ENCODE data around the gene WWOX. TPM values are rescaled to one million over a fixed set of nuclear protein-coding genes. Genes with fewer than 3 reads are reported as not detected.

WWOX gene
- total and polyA plus RNA-seq, 2 of the 4 experiments (the other 2 are of a cell fraction): 2.7 to 5.4 TPM

- H2BK5ac ChIP-seq (ENCODE audit: low read depth, low read length, poor library complexity, severe bottlenecking): no peak overlapping the region
- no peak overlapping the region for H3K4me2 ChIP-seq (ENCODE audit: low read depth, low read length)
- H3K9me1 ChIP-seq (ENCODE audit: insufficient read depth, low read length): no peaks in the 10 kb centered on the region
- H3K9ac ChIP-seq (ENCODE audit: low read depth, low read length): no peak overlapping the region
- H3K27ac ChIP-seq (ENCODE audit: insufficient read depth, low read length): no peak overlapping the region
- in situ Hi-C loops (cut with MboI; ENCODE audit: low sequenced_read_pairs): no loop called here
- no peak overlapping the region for H3K4ac ChIP-seq (ENCODE audit: low read depth, low read length)
- H2AK5ac ChIP-seq (ENCODE audit: low read depth, low read length): no peak overlapping the region
- no peak overlapping the region for H2AFZ ChIP-seq (replicated peaks; ENCODE audit: low read length, poor library complexity)
- no peaks in the 10 kb centered on the region for H3K36me3 ChIP-seq (ENCODE audit: control insufficient read depth, insufficient read depth, low read length)
- no peaks in the 10 kb centered on the region for H3K4me1 ChIP-seq (ENCODE audit: control insufficient read depth, insufficient read depth, low read length)
- H2BK15ac ChIP-seq (ENCODE audit: low read depth, low read length): no peak overlapping the region
- DNase-seq (no peak), ATAC-seq (ENCODE audit: low read depth) (no peak)
- no peak overlapping the region for H2AK9ac ChIP-seq (replicated peaks; ENCODE audit: low read depth, low read length, poor library complexity)
- dilution Hi-C loops (cut with HindIII; ENCODE audit: low sequenced_read_pairs, unreplicated experiment): no loop called here
- intact Hi-C loops (cut with micrococcal nuclease): no loop called here
- H3K23ac ChIP-seq (ENCODE audit: low read depth, low read length): no peak overlapping the region
- H4K8ac ChIP-seq (ENCODE audit: low read depth in 2 of 2, low read length in 2 of 2): no peak overlapping the region
- POLR2A ChIA-PET (ENCODE audit: unreplicated experiment): no interaction called here
- H3K4me3 ChIP-seq (ENCODE audit: insufficient read depth, low read depth, low read length): no peak overlapping the region
- H4K91ac ChIP-seq (ENCODE audit: insufficient read depth, low read depth, low read length): no peak overlapping the region
- no TSS peak for BruUV-seq (replicated peaks)
- no peaks in the 10 kb centered on the region for H3K27me3 ChIP-seq (ENCODE audit: control insufficient read depth, insufficient read depth, low read length)
- H4K20me1 ChIP-seq (ENCODE audit: insufficient read depth, low read length): no peaks in the 10 kb centered on the region
- no peak overlapping the region for H3K14ac ChIP-seq (replicated peaks; ENCODE audit: low read depth, low read length)
- no peak overlapping the region for H4K5ac ChIP-seq (ENCODE audit: low read depth, low read length)
- H3K18ac ChIP-seq (ENCODE audit: low read depth, low read length): no peak overlapping the region
- CTCF ChIA-PET: no interaction called here
- H3K79me1 ChIP-seq (ENCODE audit: low read depth in 1 of 2, low read length in 2 of 2): no peaks in the 10 kb centered on the region
- no CpG with 5 or more reads among the region's 2 CpGs for WGBS, 2 experiments (ENCODE audit: extremely low coverage in 2 of 2, insufficient read length in 1 of 2)
- H2BK20ac ChIP-seq (ENCODE audit: low read depth, low read length): no peak overlapping the region
- H3K56ac ChIP-seq (ENCODE audit: extremely low read depth, insufficient read depth, low read length): no peak overlapping the region
- no peak overlapping the region for H2BK120ac ChIP-seq (ENCODE audit: low read depth, low read length)
- H3K9me3 ChIP-seq (ENCODE audit: control insufficient read depth, insufficient read depth, low read length): peaks cover 12% of the 10 kb centered on the region
- TF ChIP-seq NFE2L2 (IDR thresholded peaks at IDR 0.05; ENCODE audit: low read depth, low read length): no peak
- no peak for TF ChIP-seq RAD21 (IDR thresholded peaks at IDR 0.05; ENCODE audit: low read length)
- TF ChIP-seq RFX5 (IDR thresholded peaks at IDR 0.05; ENCODE audit: low read depth, low read length): no peak
- no peak for TF ChIP-seq MAFK (IDR thresholded peaks at IDR 0.05; ENCODE audit: low read depth, low read length)
- no peak for TF ChIP-seq ELK1 (IDR thresholded peaks at IDR 0.05; ENCODE audit: borderline replicate concordance, low read depth, low read length)
- TF ChIP-seq BHLHE40 (IDR thresholded peaks at IDR 0.05; ENCODE audit: low read depth, low read length): no peak
- no peak for TF ChIP-seq CTCF (conservative IDR thresholded peaks at IDR 0.05; ENCODE audit: low read depth, low read length)
- TF ChIP-seq RCOR1 (IDR thresholded peaks at IDR 0.05; ENCODE audit: insufficient replicate concordance, low read length): no peak
- TF ChIP-seq MXI1 (IDR thresholded peaks at IDR 0.05; ENCODE audit: borderline replicate concordance, low read depth, low read length): no peak
- TF ChIP-seq FOS (IDR thresholded peaks at IDR 0.05; ENCODE audit: low read depth, low read length): no peak
- no peak for TF ChIP-seq POLR2A (IDR thresholded peaks at IDR 0.05; ENCODE audit: low read depth, low read length)
- no peak for TF ChIP-seq MAZ (IDR thresholded peaks at IDR 0.05; ENCODE audit: borderline replicate concordance, low read depth, low read length)
- no peak for TF ChIP-seq SMC3 (IDR thresholded peaks at IDR 0.05; ENCODE audit: low read depth, low read length)
Measured at GRCh38 chr16:78439646-78440045, 340.2 kb downstream of the WWOX start.
